Astrocyte of the hippocampus (primary cell): ENCODE data around the gene BICRA.

ENCODE experiments used
- DNase-seq: peaks from one replicate; pipeline ENCODE4 v3.0.0; 2011; ENCODE audit warnings: low read depth, low spot score

Gene BICRA

DNA sequence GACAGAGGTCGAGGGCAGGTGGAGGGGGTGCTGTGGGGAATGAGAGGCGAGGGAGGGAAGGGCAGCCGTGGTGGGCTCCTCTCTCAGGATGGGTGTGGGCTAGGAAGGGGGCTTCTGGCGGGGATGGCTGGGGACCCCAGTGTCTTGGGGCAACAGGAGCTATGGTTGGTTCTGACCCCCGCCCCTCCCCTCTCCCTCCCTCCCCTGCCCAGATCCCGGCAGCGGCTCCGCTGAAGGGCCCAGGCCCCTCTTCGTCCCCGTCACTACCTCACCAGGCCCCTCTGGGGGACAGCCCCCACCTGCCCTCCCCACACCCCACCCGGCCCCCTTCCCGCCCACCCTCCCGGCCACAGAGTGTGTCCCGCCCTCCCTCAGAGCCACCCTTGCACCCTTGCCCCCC lies 85.0 kb downstream of the BICRA start:
- DNase-seq, result no peak

DNA sequence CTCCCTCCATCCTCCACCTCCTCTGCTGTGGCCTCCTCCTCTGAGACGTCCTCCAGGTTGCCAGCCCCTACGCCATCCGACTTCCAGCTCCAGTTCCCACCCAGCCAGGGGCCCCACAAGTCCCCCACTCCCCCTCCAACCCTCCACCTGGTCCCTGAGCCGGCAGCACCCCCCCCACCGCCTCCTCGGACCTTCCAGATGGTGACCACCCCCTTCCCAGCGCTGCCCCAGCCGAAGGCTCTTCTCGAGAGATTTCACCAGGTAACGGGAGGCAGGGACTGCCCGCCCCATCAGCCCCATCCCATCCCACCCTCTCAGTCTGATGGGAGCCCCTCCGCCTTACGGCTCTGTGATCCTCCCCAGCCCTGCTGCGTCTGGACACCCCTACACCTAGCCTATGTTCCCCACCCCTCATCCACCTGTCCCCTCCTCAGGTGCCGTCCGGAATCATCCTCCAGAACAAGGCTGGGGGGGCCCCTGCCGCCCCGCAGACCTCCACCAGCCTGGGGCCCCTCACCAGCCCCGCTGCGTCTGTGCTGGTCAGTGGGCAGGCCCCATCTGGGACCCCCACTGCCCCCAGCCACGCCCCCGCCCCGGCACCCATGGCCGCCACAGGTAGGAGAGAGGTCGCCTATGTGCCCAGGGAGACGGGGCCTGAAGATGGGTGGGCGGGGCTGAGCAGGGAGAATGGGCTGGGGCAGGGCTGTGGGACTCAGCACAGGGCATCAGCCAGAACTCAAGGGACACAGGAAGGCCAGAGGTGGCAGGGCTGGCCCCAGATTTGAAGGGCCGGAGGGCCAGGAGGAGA lies 85.7 kb downstream of the BICRA start:
- no peak for DNase-seq

GRCh38 chr19:47695533-47696262 lies 86.8 kb downstream of the BICRA start:
- no peak for DNase-seq

- DNase-seq, result no peak
Observed at GRCh38 chr19:47696635-47697034, 87.7 kb downstream of the BICRA start.

DNA sequence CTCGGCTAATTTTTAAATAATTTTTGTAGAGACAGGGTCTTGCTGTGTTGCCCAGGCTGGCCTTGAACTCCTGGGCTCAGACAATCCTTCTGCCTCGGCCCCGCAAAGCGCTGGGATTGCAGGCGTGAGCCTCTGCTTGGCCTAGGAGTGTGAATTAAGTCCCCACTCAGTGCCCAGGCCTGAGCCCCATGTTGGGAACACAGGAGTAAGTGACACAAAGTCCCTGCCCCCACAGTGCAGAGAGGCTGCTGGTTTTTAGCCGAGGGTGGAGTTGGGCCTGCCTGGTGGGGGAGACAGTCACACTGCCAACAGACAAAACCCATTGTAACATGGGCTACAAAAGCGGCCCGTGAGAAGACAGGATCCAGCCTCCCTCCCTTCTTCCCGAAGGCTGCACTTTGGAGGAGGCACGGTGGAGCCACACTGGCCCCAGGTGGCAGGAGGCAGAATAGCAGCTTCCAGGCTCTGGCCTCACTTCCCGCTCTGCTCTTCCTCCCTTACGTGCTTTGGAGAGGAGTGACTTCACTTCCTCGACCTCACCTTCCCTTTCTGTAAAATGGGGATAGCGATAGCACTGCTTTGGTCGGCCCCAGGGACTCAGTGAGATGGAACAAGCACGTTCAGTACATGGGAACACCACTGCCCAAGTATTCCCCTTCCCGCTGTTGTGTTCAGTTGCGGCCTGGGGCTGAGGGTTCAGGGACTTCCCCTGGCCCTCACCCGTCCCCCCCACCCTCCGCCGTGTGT lies 89.1 kb downstream of the BICRA start:
- peak; percentile 91 for DNase-seq

DNA sequence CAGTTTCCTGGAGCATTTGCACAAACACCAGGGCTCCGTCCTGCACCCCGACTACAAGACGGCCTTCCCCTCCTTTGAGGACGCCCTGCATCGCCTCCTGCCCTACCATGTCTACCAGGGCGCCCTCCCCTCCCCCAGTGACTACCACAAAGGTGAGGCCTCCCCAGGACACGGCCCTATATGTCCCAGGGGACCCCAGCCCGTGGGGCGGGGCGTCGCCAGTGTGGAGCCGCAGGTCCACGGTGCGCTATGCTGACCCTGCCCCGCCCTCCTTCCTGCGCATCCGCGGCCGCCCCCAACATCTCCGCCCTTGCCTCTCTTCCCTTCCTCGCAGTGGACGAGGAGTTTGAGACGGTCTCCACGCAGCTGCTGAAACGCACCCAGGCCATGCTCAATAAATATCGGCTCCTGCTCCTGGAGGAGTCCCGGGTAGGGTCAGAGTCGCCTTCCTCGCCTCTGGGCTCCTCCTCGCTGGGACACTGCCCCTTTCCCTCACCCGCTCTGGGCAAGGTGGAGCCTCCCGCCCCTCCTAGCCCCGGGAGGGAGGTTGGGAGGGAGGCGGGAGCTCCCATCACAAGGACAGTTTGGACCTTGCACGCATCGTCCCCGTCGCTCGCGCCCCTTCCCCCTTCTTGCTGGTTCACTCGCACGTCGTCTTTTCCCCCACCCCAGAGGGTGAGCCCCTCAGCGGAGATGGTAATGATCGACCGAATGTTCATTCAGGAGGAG lies 89.9 kb downstream of the BICRA start:
- no peak for DNase-seq

DNA sequence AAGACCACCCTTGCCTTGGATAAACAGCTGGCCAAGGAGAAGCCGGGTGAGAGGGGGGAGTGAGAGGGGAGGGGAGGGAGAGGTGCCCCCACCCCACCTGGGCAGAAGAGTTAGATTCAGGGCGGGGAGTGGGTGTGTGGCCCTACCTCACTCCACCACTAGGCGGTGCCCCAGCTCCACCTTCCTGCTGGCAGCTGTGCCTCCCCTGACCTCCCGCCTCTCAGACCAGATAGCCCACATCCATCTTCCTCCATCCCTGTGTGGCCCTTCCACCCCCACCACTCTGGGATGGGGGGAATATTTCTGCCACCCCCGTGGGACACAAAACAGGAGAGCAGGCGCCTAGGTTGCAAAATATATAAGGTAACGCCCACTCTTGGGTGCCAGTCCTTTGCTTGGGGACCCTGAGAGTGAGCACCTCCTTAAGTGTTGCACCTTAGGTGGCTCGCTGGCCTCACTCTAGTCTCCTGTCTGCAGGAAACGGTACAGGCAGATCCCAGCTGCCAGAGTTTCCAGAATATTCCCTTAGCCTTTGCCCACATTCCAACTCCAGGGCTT lies 90.5 kb downstream of the BICRA start:
- DNase-seq, result peak; percentile 64

DNA sequence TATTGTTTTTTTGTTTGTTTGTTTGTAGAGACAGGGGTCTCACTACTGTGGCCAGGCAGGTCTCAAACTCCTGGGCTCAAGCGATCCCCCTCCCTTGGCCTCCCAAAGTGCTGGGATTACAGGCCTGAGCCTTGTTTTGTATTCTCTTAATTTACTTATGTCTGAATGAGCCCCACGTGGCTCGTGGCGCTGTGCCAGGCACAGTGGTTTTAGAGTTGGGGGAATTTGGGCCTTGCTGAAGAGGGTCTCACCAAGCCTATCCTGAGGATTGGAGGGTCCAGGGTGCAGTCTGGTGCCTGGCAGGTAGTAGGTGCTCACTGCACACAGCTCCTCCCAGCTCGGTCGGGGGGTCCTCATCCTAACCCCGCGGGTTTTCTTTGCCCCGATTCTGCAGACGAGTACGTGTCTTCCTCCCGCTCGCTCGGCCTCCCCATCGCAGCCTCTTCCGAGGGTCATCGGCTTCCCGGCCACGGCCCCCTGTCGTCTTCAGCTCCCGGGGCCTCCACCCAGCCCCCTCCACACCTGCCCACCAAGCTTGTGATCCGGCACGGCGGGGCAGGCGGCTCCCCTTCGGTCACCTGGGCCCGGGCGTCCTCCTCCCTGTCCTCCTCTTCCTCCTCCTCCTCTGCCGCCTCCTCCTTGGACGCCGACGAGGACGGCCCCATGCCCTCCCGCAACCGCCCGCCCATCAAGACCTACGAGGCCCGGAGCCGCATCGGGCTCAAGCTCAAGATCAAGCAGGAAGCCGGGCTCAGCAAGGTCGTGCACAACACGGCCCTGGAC lies 92.2 kb downstream of the BICRA start:
- no peak for DNase-seq

DNA sequence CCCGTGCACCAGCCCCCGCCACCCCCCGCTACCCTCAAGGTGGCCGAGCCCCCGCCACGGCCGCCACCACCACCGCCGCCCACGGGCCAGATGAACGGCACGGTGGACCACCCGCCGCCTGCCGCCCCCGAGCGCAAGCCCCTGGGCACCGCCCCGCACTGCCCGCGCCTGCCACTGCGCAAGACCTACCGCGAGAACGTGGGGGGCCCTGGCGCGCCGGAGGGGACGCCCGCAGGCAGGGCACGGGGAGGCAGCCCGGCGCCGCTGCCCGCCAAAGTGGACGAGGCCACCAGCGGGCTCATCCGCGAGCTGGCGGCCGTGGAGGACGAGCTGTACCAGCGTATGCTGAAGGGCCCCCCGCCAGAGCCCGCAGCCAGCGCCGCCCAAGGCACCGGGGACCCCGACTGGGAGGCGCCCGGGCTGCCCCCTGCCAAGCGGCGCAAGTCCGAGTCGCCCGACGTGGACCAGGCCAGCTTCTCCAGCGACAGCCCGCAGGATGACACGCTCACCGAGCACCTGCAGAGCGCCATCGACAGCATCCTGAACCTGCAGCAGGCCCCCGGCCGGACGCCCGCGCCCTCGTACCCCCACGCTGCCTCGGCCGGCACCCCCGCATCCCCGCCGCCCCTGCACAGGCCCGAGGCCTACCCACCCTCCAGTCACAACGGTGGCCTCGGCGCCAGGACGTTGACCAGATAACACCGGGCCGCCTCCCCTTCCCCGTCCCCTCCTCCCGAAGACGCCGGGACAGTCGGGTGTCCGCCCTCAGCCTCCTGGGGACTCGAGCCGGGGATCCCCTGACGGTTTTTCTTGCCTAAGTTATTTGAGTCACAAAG lies 93.0 kb downstream of the BICRA start:
- DNase-seq, result no peak

GRCh38 chr19:47702671-47703070 lies 93.7 kb downstream of the BICRA start:
- no peak for DNase-seq

- no peak for DNase-seq
Observed at GRCh38 chr19:47703301-47703700, 94.4 kb downstream of the BICRA start.

DNA sequence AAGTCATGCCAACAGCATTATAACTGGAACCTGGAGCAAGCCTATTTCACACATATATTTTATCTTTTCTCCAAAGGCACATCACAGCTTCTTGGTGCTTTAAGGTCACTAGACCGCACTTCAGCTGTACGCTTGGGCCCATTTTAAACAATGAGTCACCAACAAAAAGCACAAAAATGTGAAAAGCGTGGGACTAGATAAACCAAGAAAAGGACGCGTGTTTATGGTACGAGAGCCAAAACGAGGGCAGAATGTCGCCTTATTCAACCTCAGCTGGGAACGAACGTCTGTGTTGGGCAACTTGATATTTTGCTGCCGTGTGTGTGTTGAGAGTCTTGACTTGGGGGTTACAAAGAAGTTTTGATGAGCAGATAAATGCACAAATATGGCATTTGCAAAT lies 95.1 kb downstream of the BICRA start:
- peak; percentile 28 for DNase-seq

GRCh38 chr19:47704656-47705055 lies 95.7 kb downstream of the BICRA start:
- DNase-seq, result no peak

DNA sequence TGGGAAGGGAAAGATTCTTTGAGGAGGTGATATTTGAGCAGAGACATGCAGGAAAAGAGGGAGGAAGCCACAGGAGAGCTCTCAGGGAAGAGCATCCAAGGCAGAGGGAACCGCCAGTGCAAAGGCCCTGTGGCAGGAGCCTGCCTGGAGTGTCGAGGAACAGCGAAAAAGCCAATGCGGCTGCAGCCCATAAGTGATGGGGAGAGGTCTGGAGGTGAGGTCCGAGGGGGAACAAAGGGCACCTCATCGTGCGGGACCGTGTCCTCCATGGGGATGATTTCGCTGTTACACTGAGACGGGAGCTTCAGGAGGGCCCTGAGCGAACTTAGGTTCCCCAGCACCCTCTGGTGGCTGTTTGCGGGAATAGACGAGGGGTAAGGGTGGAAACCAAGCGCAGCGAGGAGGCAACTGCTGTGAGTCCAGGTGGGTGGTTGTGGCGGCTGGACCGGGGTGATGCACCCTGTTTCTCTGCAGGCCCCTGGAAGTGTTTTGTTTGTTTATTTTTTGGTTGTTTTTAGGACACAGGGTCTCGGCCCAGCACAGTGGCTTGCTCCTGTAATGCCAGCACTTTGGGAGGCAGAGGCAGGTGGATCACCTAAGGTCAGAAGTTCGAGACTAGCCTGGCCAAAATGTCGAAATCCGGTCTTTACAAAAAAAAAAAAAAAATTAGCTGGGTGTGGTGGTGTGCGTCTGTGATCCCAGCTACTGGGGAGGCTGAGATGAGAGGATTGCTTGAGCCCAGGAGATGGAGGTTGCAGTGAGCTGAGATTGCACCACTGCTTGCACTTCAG lies 98.4 kb downstream of the BICRA start:
- peak; percentile 86 for DNase-seq

- DNase-seq, result no peak
Observed at GRCh38 chr19:47711652-47712242, 102.8 kb downstream of the BICRA start.

DNA sequence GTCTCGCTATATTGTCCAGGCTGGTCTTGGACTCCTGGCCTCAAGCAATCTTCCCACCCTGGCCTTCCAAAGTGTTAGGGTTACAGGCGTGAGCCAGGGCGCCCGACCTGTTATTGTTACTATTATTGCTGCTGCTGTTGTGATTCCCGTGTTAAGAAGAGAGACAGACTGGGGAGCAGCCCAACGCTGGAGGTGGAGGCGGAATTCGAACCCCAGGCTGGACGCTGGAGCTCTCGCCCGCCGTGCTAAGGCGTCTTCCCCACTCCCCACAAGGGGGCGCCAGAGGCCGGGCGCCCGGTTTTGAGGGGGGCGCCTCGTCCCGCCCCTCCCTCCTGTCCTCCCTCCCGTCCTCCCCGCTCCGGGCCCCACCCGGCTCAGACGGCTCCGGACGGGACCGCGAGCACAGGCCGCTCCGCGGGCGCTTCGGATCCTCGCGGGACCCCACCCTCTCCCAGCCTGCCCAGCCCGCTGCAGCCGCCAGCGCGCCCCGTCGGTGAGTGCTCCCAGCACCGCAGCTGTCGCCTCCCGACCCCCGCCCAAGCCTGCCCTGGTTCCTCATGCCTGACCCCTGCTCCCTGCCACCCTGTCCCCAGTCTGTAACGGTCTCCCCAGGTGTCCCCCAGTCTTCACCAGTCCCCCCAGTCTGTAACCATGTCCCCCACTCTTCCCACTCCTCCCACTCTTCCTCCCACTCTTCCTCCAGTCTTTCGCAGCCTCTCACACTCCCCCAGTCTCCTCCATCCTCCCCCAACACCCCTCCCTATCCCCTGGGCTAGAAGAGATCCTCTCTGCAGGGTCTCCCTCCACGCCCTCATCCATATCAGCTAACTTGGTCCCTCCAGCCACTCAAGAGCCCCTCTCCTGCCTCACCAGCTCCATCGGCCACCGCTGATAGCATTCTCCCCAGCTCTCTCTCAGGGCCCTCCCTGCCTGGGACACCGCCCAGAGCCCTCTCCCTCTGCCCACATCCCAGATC lies 104.4 kb downstream of the BICRA start, which contains the start of gene EHD2:
Gene EHD2, plus strand, starts transcription at position 377 of the 976 bp plus-strand sequence. CDS start 3,191 bp downstream, outside the sequence.
- DNase-seq, result peak; percentile 89

DNA sequence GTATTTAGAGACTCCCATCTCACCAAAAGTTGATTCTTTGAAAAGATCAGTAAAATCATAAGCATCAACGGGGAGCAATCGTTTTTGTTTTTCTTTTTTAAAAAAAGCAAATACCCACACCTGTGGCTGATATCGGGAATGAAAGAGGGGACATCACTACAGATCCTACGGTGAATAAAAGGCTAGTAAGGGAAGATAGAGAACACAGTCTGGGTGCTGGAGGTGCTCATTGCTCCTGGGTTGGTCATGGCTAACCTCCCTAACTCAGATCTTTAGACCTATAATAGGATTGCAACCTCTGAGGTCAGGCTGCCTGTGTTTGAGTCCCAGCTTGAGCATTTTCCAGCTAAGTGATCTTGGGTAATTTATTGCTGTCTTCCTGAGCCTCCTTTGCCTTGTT lies 105.4 kb downstream of the BICRA start:
- DNase-seq, result peak; percentile 29
